Uterus (tissue), 2 donors: ENCODE data around the gene SLC16A9.

ENCODE experiments used
- CTCF ChIP-seq, 4 experiments: fragments of 200-600 bp in 2 of 4; fragments of 450-650 bp in 2 of 4; sonication (generic) in 2 of 4; IDR thresholded peaks; one replicate each; pipeline ENCODE4 v1.5.1; 2016 to 2019; ENCODE audit warnings: antibody characterized with exemption in 4 of 4, mild to moderate bottlenecking in 2 of 4, moderate library complexity in 1 of 4
- POLR2A ChIP-seq, 2 donors: fragments of 450-650 bp; IDR thresholded peaks; one replicate each; pipeline ENCODE4 v1.6.1; 2016; ENCODE audit warnings: antibody characterized with exemption in 2 of 2, mild to moderate bottlenecking in 1 of 2, moderate library complexity in 1 of 2

GRCh38 chr10:59682986-59683937 lies 26.4 kb downstream of the SLC16A9 start:
- TF ChIP-seq CTCF (IDR thresholded peaks at IDR 0.05), result no peak
- no peak for TF ChIP-seq POLR2A (IDR thresholded peaks at IDR 0.05)
